RWPE1 (cell line): ENCODE data around the gene TMIGD1.
A peak's percentile ranks its signal among the peaks of the same experiment; 100 is the strongest.
"Not testable (repeated sequence)": the region's sequence is repeated elsewhere in the genome, so short reads cannot be mapped to it uniquely, and the experiment has no call there.

Source experiments
- CTCF ChIA-PET: fragments of 350-600 bp; sonication (Branson Sonifier 250); formaldehyde crosslinking; extraction: SDS; loops from one replicate; lab custom pipeline; 2021; lab: Yijun Ruan, JAX
- POLR2A ChIA-PET: fragments of 400-600 bp; formaldehyde crosslinking; extraction: SDS; loops from one replicate; lab custom pipeline; 2020; ENCODE audit warnings: antibody characterized with exemption; ENCODE audit not compliant: low non-redundant PET; lab: Yijun Ruan, JAX
- DNase-seq: peaks from one replicate; pipeline ENCODE4 v3.0.0; 2012; ENCODE audit warnings: low spot score
- H3K27ac ChIP-seq: fragments of 450-650 bp; 2 replicates; pipeline ENCODE4 v1.5.1; 2017
- CTCF ChIP-seq: fragments of 450-650 bp; conservative IDR thresholded peaks from 2 replicates; pipeline ENCODE4 v1.5.1; 2017; ENCODE audit warnings: low read depth, mild to moderate bottlenecking

The TMIGD1 gene

GRCh38 chr17:30344283-30345088, 10.6 kb upstream of the TMIGD1 start:
- ChIA-PET CTCF (no interaction called here), POLR2A (no interaction called here)
- H3K27ac ChIP-seq = peak overlapping the region; percentile 60
- no peak for TF ChIP-seq CTCF
- DNase-seq = no peak

- ChIA-PET POLR2A (no interaction called here), CTCF (no interaction called here)
- TF ChIP-seq CTCF = no peak
- DNase-seq = no peak
- no peak overlapping the region for H3K27ac ChIP-seq
Measured at GRCh38 chr17:30343796-30344195, 9.9 kb upstream of the TMIGD1 start.

- DNase-seq, POLR2A ChIA-PET, H3K27ac ChIP-seq, CTCF ChIA-PET: not testable (repeated sequence)
Measured at GRCh38 chr17:30343244-30343643, 9.4 kb upstream of the TMIGD1 start.

- no peak for DNase-seq
- POLR2A ChIA-PET = no interaction called here
Measured at GRCh38 chr17:30341703-30342249, 7.9 kb upstream of the TMIGD1 start.

DNA sequence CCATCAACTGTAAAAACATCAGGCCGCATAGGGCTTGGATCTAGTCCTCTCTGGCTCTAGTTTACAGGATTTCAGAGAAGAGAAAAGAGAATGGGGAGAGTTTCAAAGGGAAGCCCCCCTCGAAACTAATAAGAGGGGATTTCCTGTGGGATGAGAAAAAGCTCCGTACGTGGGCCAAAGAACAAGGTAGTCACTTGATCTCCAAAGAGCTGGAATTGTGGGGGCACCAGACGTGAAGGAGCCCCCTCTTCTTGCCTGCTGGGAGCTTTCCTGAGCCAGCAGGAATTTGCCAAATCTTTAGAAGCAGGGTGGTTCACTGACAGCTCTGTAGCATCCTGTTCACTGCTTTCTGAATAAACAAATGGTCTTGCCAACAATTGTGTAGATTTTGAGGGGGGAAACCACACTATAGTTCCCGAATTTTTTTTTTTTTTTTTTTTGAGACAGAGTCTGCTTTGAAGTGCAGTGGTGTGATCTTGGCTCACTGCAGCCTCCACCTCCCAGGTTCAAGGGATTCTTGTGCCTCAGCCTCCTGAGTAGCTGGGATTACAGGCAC, 7.0 kb upstream of the TMIGD1 start:
- POLR2A ChIA-PET = no interaction called here
- no peak for DNase-seq
- H3K27ac ChIP-seq = no peak overlapping the region
- CTCF ChIA-PET = interaction anchor here (0.5 to 1.6 kb wide), 10 partner anchors 9 to 1025 kb away, joined by 3 to 7 read pairs (median 4); partner anchors contain the start of gene GOSR1
- TF ChIP-seq CTCF = no peak

More at GRCh38 chr17:30341703-30342249, 7.9 kb upstream of the TMIGD1 start:
- CTCF ChIA-PET = interaction anchor here (0.6 to 1.6 kb wide), 3 partner anchors 8 to 238 kb away, joined by 3 to 7 read pairs (median 4); no protein-coding TSS in a partner anchor
- no peak for TF ChIP-seq CTCF
- no peak overlapping the region for H3K27ac ChIP-seq

DNA sequence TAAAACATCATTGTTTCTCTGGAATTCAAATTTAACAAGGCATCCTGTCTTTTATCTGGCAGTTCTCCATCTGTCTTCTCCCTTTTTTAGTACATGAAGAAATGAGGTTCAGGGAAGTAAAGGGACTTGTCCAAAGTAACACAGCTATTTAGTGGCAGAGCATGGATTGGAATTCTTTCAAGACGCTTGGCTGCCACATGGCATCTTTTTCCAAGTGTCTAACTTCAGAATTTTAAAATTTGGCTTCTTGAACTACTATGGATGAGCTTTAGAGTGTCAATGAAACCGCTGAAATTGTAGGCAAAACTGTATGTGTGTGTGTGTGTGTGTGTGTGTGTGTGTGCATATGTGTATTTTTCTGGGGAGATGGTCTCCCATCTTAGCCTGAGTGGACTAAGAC, 5.2 kb upstream of the TMIGD1 start:
- TF ChIP-seq CTCF = no peak
- no peak for DNase-seq
- no peak overlapping the region for H3K27ac ChIP-seq
- CTCF ChIA-PET = interaction anchor here (0.7 to 1.3 kb wide), 3 partner anchors 14 to 511 kb away, joined by 3 read pairs; no protein-coding TSS in a partner anchor
- POLR2A ChIA-PET = no interaction called here
